Astrocyte of the hippocampus (primary cell): ENCODE results near the gene ZC3H8.

Experiments used
- DNase-seq: peaks from one replicate; pipeline ENCODE4 v3.0.0; 2011; ENCODE audit warnings: low read depth, low spot score

The ZC3H8 gene

GRCh38 chr2:112195167-112195766 is 59.6 kb downstream of the ZC3H8 start:
- no peak for DNase-seq

DNA sequence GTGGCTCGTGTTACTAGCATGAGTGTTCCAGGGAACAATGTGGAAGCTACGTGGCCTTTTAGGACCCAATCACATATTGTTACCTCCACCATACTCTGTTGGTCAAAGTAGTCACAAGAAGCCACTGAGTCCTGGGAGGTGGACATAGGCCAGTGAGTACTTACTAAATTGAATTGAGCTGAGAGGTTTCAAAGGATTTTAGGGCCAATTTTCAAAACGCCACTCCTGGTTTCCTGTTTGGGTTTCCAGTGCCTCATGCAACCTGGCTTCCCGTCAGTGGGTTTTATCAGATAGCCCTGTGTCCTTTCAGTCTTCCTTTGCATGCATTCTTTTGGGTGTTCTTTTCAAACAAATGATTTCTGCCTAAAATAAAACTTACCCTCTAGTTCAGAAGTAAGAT is 60.4 kb downstream of the ZC3H8 start:
- DNase-seq: no peak

GRCh38 chr2:112194028-112194427 is 60.8 kb downstream of the ZC3H8 start:
- no peak for DNase-seq

DNA sequence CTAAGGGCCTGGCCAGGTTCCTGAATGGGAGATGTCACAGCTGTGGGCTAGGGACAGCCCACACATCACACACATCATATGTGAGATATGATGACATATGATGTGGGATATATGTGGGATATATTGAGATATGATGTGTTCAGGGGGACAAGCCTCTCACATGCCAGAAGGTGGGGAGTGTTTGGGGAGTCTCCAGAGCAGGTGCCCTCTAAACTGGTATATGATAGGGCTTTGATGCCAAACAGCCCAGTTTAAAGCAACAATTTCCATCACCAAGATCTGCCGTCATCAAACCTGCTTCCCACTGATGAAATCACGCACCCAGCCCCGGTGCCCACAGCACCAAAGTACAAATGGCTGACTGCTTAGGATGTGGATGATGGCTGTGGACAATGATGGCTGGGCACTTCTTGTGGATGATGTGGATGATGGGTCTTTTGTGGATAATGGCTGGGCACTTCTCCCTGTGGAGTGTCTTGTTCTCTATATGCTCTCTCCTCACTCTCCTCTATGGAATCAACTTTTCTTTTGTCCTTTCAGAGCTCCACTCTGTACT is 65.8 kb downstream of the ZC3H8 start:
- no peak for DNase-seq

GRCh38 chr2:112187805-112188596 is 66.8 kb downstream of the ZC3H8 start:
- no peak for DNase-seq

DNA sequence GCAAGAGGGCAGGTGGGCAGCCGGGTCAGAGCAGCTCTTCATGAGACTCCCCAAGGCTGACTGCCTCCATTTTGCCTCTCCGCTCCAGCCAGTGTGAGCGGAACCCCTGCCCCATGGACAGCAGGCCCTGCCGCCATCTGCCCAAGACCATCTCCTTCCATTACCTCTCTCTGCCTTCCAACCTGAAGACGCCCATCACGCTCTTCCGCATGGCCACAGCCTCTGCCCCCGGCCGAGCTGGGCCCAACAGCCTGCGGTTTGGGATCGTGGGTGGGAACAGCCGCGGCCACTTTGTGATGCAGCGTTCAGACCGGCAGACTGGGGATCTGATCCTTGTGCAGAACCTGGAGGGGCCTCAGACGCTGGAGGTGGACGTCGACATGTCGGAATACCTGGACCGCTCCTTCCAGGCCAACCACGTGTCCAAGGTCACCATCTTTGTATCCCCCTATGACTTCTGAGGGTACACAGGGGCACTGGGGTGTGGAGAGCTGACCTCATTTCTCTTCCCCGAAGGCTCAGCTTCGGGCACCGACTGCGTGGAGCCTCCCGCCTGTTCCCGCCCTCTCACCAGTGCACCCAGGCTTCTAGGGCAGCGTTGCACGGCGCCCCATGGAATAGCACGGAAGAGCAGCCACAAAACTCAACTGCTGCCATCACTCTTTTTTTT is 67.7 kb downstream of the ZC3H8 start:
- no peak for DNase-seq

DNA sequence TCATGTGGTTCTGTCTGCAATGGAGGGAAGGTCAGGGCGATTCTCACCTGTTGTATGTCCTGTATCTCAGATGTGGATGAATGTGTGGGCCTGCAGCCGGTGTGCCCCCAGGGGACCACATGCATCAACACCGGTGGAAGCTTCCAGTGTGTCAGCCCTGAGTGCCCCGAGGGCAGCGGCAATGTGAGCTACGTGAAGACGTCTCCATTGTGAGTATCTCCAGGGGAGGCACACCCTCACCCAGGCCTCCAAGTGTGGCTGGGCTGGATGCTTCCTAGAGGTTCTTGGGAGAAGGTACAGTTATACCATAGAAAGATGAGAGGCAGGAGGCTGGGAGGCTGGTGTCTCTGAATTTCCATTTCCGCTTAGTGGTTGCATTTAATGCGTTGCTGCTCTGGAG is 69.7 kb downstream of the ZC3H8 start:
- DNase-seq: no peak

DNA sequence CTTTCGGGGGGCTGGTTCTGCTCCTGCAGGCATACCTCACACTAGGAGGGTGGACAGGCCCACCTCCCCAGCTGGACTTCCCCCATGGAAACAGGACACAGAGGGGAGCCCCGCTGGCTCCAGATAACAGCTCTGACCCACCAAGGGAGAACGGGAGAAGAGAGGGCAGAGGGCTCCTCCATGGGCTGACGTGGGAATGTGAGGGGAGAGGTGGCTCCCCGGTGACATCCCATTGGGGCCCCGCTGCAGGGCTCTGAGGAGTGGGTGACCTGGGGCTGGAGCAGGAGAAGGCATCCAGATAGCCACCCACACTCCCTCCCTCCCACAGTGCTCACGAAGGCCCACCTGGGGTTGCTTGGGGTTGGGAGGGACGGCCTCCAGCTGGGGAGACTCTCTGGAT is 70.7 kb downstream of the ZC3H8 start:
- DNase-seq: no peak

DNA sequence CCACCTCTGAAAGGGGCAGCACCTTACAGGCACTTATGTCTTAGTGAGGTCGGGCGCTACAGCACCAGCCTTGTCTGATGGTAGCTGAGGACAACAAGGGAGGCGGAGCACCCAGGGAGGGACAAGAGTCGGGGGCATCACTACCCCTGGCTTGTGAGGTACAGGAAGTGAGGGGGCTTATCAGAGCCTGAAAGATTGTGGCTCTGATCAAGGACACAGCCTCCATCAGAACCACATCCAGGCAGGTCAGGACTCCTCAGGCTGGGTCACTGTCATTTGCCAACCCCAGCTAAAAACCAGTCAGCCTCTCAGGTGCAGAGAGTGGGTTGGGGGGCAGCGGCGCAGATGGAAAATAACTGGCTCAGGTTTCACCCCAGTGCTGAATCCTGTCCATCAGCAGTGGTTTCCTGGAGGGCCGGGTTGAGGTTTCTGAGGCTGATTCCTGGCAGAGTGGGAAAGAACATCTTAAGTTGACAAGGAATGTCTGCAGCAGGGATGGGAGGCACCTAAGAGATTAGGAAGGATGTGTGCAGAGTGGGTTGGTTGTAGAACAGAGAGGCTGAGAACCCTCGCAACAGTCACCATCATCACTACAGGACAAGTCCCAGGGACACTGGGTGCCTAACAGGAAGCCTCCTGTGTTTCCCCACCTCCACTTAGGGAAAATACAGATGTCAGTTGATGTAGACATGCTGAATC is 71.4 kb downstream of the ZC3H8 start:
- peak; percentile 39 for DNase-seq

GRCh38 chr2:112182581-112183034 is 72.2 kb downstream of the ZC3H8 start:
- DNase-seq: no peak

DNA sequence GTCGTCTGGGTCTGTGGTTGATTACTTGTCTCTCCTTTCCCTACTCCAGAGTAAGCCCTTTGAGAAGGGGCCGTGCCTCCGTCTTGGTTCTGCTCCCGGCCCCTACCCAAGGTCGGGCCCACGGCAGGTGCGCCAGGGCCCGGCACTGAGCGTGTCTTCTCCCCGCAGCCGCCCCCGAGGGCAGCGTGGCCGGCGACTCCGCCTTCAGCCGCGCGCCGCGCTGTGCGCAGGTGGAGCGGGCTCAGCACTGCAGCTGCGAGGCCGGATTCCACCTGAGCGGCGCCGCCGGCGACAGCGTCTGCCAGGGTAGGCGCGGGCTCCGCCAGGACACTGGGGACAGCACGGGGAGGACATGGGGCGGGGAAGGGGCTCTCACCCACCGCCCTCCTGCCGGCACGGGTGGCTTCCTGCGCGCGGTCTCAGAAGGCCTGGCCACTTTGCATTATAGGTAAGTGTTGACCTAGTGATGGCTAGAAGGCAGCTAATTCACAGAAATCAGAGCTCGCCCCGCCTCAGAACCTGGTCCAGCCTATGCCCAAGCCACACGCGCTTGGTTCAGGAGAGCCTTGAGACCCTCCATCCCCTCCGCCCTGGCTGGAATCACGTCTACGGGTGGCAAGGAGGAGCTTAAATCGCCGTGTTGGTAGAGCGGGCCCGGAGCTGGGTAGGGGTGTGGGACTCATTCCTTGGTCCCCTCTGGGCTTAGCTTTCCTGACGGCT is 73.1 kb downstream of the ZC3H8 start:
- no peak for DNase-seq

- DNase-seq: no peak
Observed at GRCh38 chr2:112175958-112176573, 78.8 kb downstream of the ZC3H8 start.

DNA sequence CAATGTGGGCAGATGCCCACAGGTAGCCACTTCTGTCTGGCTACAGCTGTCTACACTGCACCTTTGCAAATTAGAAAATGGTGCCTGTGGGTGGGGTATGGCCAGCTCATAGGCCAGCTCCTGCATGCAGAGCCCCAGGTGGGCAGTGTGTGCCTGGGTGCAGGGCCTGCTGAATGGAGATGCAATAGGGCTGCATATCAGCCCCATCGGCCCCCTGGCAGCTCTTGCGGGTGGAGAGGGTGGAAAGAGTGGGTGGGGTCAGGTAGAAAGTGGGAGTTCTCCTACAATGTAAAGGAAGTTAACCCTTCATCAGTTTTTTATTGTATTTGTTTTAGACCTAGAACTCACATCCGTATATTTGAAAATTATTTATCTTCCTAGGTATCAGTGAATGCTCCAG is 79.5 kb downstream of the ZC3H8 start:
- no peak for DNase-seq

GRCh38 chr2:112174383-112174782 is 80.5 kb downstream of the ZC3H8 start:
- no peak for DNase-seq

GRCh38 chr2:112173646-112174319 is 81.1 kb downstream of the ZC3H8 start:
- peak; percentile 39 for DNase-seq

- no peak for DNase-seq
Observed at GRCh38 chr2:112170495-112170894, 84.3 kb downstream of the ZC3H8 start.

DNA sequence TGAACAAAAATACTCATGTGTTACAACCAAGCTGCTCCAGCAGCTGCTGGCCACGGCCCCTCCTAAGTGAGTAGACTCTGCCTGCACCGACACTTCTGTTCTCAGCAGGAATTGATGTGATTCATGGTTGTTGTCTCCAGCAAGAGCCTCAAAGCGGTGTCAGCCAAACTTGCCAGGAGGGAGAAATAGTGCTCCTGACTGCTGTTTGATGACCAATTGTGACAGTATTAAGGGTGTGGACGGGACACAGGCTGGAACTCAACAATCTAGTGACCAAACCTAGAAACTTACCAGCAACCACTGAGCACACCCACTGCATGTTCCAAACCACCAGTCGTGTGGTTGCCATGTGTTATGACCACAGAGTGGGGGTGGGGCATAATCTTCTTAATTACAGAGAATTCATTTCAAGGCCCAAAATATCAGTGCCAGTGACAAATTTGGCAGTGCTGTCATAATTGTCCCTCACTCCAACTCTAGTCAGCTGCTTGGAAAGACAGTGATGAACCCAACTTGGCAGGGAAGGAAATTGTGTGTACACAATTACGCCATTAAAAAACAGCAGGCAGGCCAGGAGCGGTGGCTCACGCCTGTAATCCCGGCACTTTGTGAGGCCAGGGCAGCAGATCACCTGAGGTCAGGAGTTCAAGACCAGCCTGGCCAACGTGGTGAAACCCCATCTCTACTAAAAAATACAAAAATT is 86.3 kb downstream of the ZC3H8 start:
- DNase-seq: no peak

DNA sequence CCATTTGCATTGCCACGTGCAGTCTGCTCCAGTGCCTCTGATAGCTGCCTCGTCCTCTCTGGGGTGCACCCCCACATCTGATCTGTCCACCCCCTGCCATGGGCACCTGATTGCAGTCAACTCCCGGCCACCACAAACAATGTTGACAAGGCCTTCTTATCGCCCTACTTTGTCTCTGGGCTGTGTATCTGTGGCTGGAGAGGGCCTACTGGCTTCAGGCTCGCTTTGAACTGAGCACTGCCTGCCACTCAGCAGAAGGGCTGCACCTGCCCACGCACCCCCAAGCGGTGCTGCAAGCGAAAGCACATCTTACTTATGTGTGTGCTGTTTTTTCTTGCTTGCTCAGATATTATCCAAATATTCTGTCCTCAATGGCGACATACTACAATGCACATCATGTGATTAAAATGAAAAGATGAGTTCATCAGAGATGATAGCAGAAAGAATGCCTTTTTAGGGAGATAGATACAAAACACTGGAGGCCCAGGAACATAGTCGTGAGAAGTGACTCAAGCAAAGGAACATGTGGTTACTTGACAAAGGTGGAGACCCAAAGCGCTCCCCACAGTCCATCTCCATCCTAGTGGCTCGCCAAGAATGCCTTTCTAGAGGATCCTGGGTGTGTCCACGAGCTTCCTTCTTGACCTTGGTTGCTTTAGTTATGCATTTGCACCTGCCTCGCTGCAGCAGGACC is 87.9 kb downstream of the ZC3H8 start:
- no peak for DNase-seq

- no peak for DNase-seq
Observed at GRCh38 chr2:112165296-112165695, 89.5 kb downstream of the ZC3H8 start.
